Endothelial cell of umbilical vein (primary cell): ENCODE results near the gene RAB3C. TPM values are rescaled to one million over a fixed set of nuclear protein-coding genes. Genes with fewer than 3 reads are reported as not detected.

Source experiments
- BruUV-seq: library from RNA; stranded (reverse); fragments of 400-500 nt; replicated peaks from 2 replicates; lab custom pipeline; 2021; lab: Mats Ljungman, UMichigan
- CTCF ChIA-PET: fragments of 300-600, 350-600 bp; sonication (Branson Sonifier 250); formaldehyde crosslinking; loops from one replicate; lab custom pipeline; 2021; ENCODE audit warnings: antibody characterized with exemption, inconsistent platforms; lab: Charles Lee
- POLR2A ChIA-PET: fragments of 300-600, 350-600 bp; sonication (Branson Sonifier 250); formaldehyde crosslinking; loops from one replicate; lab custom pipeline; 2021; ENCODE audit warnings: antibody characterized with exemption, inconsistent platforms; lab: Charles Lee
- DNase-seq: peaks from one replicate; pipeline ENCODE4 v3.0.0-alpha.2; 2011; ENCODE audit warnings: low read depth, low spot score
- FAIRE-seq: peaks from 2 replicates; lab custom pipeline; 2011; peaks lifted over from hg19 to GRCh38; lab: Jason Lieb, UNC
- H2AFZ ChIP-seq: 2 replicates; pipeline ENCODE4 v1.6.0; 2012; ENCODE audit warnings: low read depth, low read length, control low read depth, inconsistent platforms
- H3K27ac ChIP-seq: 2 replicates; pipeline ENCODE4 v1.5.1; 2011; ENCODE audit warnings: low read depth, mild to moderate bottlenecking, control low read depth, low read length, moderate library complexity; ENCODE audit not compliant: insufficient read depth
- H3K27me3 ChIP-seq, 2 experiments: 2 replicates each; pipeline versions ENCODE4 v1.6.0 to v1.6.1; 2011; ENCODE audit warnings: low read length in 2 of 2, mixed read lengths in 1 of 2; ENCODE audit not compliant: control insufficient read depth in 2 of 2, insufficient read depth in 2 of 2
- H3K36me3 ChIP-seq, 2 experiments: 2 replicates in 1 of 2; 3 replicates in 1 of 2; pipeline ENCODE4 v1.5.1; 2011; ENCODE audit warnings: low read length in 2 of 2, mild to moderate bottlenecking in 1 of 2, moderate library complexity in 1 of 2; ENCODE audit not compliant: control insufficient read depth in 2 of 2, insufficient read depth in 2 of 2; ENCODE audit errors: extremely low read depth in 1 of 2
- H3K4me1 ChIP-seq: 3 replicates; pipeline ENCODE4 v1.5.1; 2011; ENCODE audit warnings: mild to moderate bottlenecking, low read length; ENCODE audit not compliant: control insufficient read depth, insufficient read depth; ENCODE audit errors: extremely low read depth
- H3K4me2 ChIP-seq: 2 replicates; pipeline ENCODE4 v1.6.1; 2011; ENCODE audit warnings: low read length, control low read depth, mixed read lengths; ENCODE audit not compliant: insufficient read depth
- H3K4me3 ChIP-seq, 3 experiments: fragments of 200-600 bp in 1 of 3; sonication (generic), shearing (Covaris generic) in 1 of 3; replicated peaks in 1 of 3; 2 replicates each; pipeline ENCODE4 v1.5.1; 2011 to 2016; ENCODE audit warnings: control low read depth in 3 of 3, low read length in 3 of 3, mild to moderate bottlenecking in 2 of 3, inconsistent platforms in 1 of 3, low read depth in 1 of 3, moderate library complexity in 1 of 3; ENCODE audit not compliant: insufficient read depth in 1 of 3
- H3K79me2 ChIP-seq: 2 replicates; pipeline ENCODE4 v1.6.0; 2012; ENCODE audit warnings: low read length, inconsistent platforms; ENCODE audit not compliant: control insufficient read depth, insufficient read depth
- H3K9ac ChIP-seq: replicated peaks from 2 replicates; pipeline ENCODE3; 2011; ENCODE audit warnings: low read length, control low read depth; ENCODE audit not compliant: insufficient read depth; ENCODE audit errors: extremely low read depth
- H3K9me1 ChIP-seq: replicated peaks from 3 replicates; pipeline ENCODE4 v1.6.0; 2011; ENCODE audit warnings: mild to moderate bottlenecking, low read length; ENCODE audit not compliant: control insufficient read depth, insufficient read depth; ENCODE audit errors: extremely low read depth
- H3K9me3 ChIP-seq: replicated peaks from 2 replicates; pipeline ENCODE4 v1.5.1; 2012; ENCODE audit warnings: low read length, inconsistent platforms; ENCODE audit not compliant: control insufficient read depth, insufficient read depth
- H4K20me1 ChIP-seq: replicated peaks from 2 replicates; pipeline ENCODE3; 2011; ENCODE audit warnings: mild to moderate bottlenecking, low read length; ENCODE audit not compliant: control insufficient read depth, insufficient read depth; ENCODE audit errors: extremely low read depth
- CTCF ChIP-seq, 2 donors: IDR thresholded peaks; 1 replicate in 1 of 2; 2 replicates in 1 of 2; pipeline ENCODE4 v1.5.1; 2011; ENCODE audit warnings: low read length in 2 of 2, mild to moderate bottlenecking in 2 of 2, moderate library complexity in 2 of 2, control low read depth in 1 of 2, inconsistent platforms in 1 of 2, low read depth in 1 of 2; ENCODE audit not compliant: insufficient read depth in 1 of 2; ENCODE audit errors: extremely low read depth in 1 of 2
- EZH2 ChIP-seq: IDR thresholded peaks from 2 replicates; pipeline ENCODE4 v1.6.1; 2012; ENCODE audit warnings: borderline replicate concordance, low read depth, mild to moderate bottlenecking, moderate library complexity, low read length, inconsistent platforms; ENCODE audit not compliant: severe bottlenecking
- FOS ChIP-seq: IDR thresholded peaks from 2 replicates; pipeline ENCODE4 v1.6.1; 2011; ENCODE audit warnings: mild to moderate bottlenecking, low read length, moderate library complexity, borderline replicate concordance; ENCODE audit not compliant: insufficient read depth
- GATA2 ChIP-seq: IDR thresholded peaks from 2 replicates; pipeline ENCODE4 v1.7.0; 2011; ENCODE audit warnings: low read depth, mild to moderate bottlenecking, moderate library complexity, mixed read lengths, low read length; ENCODE audit not compliant: insufficient read length, insufficient read depth
- JUN ChIP-seq: IDR thresholded peaks from 2 replicates; pipeline ENCODE4 v1.6.1; 2011; ENCODE audit warnings: borderline replicate concordance, low read depth; ENCODE audit not compliant: insufficient read length, insufficient read depth
- MAX ChIP-seq: IDR thresholded peaks from 2 replicates; pipeline ENCODE4 v1.6.1; 2011; ENCODE audit not compliant: insufficient read depth, insufficient read length
- MYC ChIP-seq: IDR thresholded peaks from one replicate; pipeline ENCODE4 v1.6.1; 2011; ENCODE audit warnings: mild to moderate bottlenecking, low read depth, low read length
- POLR2A ChIP-seq: IDR thresholded peaks from 2 replicates; pipeline ENCODE4 v1.6.1; 2012; ENCODE audit warnings: low read depth, mild to moderate bottlenecking, control low read depth, low read length
- POLR2AphosphoS5 ChIP-seq: IDR thresholded peaks from 2 replicates; pipeline ENCODE4 v1.6.1; 2012; ENCODE audit warnings: low read depth, mild to moderate bottlenecking, control low read depth, low read length, moderate library complexity; ENCODE audit not compliant: insufficient read depth
- dilution Hi-C: fragments of 300-500 bp; cut with MboI; formaldehyde crosslinking; loops from one replicate; pipeline ENCODE4 v1.15.0; 2019; ENCODE audit warnings: low sequenced_read_pairs; ENCODE audit not compliant: extremely low pct_ligation_motif_present
- intact Hi-C: fragments of 100-400 bp; cut with micrococcal nuclease; formaldehyde crosslinking; loops from one replicate; pipeline ENCODE4 v1.10.0; 2022
- polyA plus RNA-seq, 4 experiments: library from polyadenylated mRNA; depleted of rRNA in 3 of 4; stranded (reverse) in 3 of 4; unstranded in 1 of 4; fragments of >200 nt; gene quantifications; 2 replicates each; pipeline versions ENCODE4 v1.2.1 to v1.2.3, GENCODE V29; 2011 to 2012; ENCODE audit warnings: missing spikeins in 1 of 4
- total RNA-seq: library from RNA; stranded (reverse); gene quantifications from 2 replicates; pipeline ENCODE4 v1.2.3, GENCODE V29; 2021

Gene RAB3C
- total and polyA plus RNA-seq, 2 donors (not counting 3 experiments of a cell fraction or from before 2014, with no cell fraction given) = 0.04 to 0.66 TPM

- Histone ChIP-seq H4K20me1 (no peaks in the 10 kb centered on the region), H3K9me1 (no peaks in the 10 kb centered on the region), H2AFZ (no peak overlapping the region), H3K27ac (no peak overlapping the region), H3K4me3 (no peak overlapping the region), H3K9me3 (no peaks in the 10 kb centered on the region), H3K4me1 (no peaks in the 10 kb centered on the region), H3K36me3 (no peaks in the 10 kb centered on the region), H3K9ac (no peak overlapping the region), H3K27me3 (peaks cover 0 to 5% of the 10 kb centered on the region in 2 experiments), H3K79me2 (no peaks in the 10 kb centered on the region), H3K4me2 (no peak overlapping the region)
- DNase-seq (no peak), FAIRE-seq (no peak)
- intact Hi-C loops = no loop called here
- TF ChIP-seq CTCF (IDR thresholded peaks at IDR 0.05; ENCODE audit: extremely low read depth in 1 of 2, insufficient read depth in 1 of 2, low read depth in 1 of 2, low read length in 2 of 2) (no peak), MYC (no peak), POLR2AphosphoS5 (no peak), POLR2A (no peak), MAX (no peak), GATA2 (no peak), JUN (no peak), EZH2 (no peak), FOS (no peak)
- CTCF ChIA-PET = no interaction called here
- dilution Hi-C loops = no loop called here
- no TSS peak for BruUV-seq
- POLR2A ChIA-PET = no interaction called here
Observed at GRCh38 chr5:58827463-58827862, 244.6 kb downstream of the RAB3C start.
